GM12878 (cell line): ENCODE data around the gene DENND1C. TPM values are rescaled to one million over a fixed set of nuclear protein-coding genes. Genes with fewer than 3 reads are reported as not detected.

Experiments
- ATAC-seq: fragments of 200-7000 bp; cut with Tn5 transposase; 3 replicates; pipeline ENCODE4 v1.9.1; 2020; ENCODE audit warnings: mild to moderate bottlenecking, moderate library complexity
- BruUV-seq: library from RNA; stranded (reverse); fragments of 400-500 nt; replicated peaks from 2 replicates; lab custom pipeline; 2021; lab: Mats Ljungman, UMichigan
- CTCF ChIA-PET: fragments of 300-600 bp; sonication (Branson Sonifier 250); formaldehyde crosslinking; extraction: SDS; loops from one replicate; lab custom pipeline; 2021; ENCODE audit warnings: inconsistent platforms; lab: Yijun Ruan, JAX
- POLR2A ChIA-PET: fragments of 350-600 bp; formaldehyde crosslinking; extraction: SDS; loops from one replicate; lab custom pipeline; 2021; ENCODE audit warnings: inconsistent platforms; lab: Charles Lee
- RAD21 ChIA-PET: fragments of 300-600 bp; sonication (Branson Sonifier 250); formaldehyde crosslinking; loops from one replicate; lab custom pipeline; 2023; ENCODE audit warnings: antibody characterized with exemption; ENCODE audit not compliant: unreplicated experiment; lab: Charles Lee
- SMC1A ChIA-PET: fragments of 300-600 bp; sonication (Branson Sonifier 250); formaldehyde crosslinking; loops from one replicate; lab custom pipeline; 2023; ENCODE audit not compliant: unreplicated experiment, uncharacterized antibody; lab: Charles Lee
- DNase-seq: peaks from one replicate; pipeline ENCODE4 v3.0.0-alpha.2; 2011; ENCODE audit warnings: low read depth, low spot score
- FAIRE-seq: peaks from 3 replicates; lab custom pipeline; 2011; peaks lifted over from hg19 to GRCh38; lab: Jason Lieb, UNC
- H2AFZ ChIP-seq: 2 replicates; pipeline ENCODE4 v1.6.0; 2011; ENCODE audit warnings: low read depth, low read length, control low read depth; ENCODE audit not compliant: control insufficient read depth
- H3K27ac ChIP-seq: 2 replicates; pipeline ENCODE4 v1.5.1; 2011; ENCODE audit warnings: control low read depth; ENCODE audit not compliant: control insufficient read depth, insufficient read depth
- H3K27me3 ChIP-seq, 2 experiments: replicated peaks in 1 of 2; 2 replicates each; pipeline versions ENCODE4 v1.6.0 to v1.6.1; 2011; ENCODE audit warnings: low read length in 1 of 2; ENCODE audit not compliant: control insufficient read depth in 2 of 2, insufficient read depth in 2 of 2
- H3K36me3 ChIP-seq, 2 experiments: 2 replicates each; pipeline ENCODE4 v1.5.1; 2011; ENCODE audit warnings: low read length in 1 of 2; ENCODE audit not compliant: control insufficient read depth in 2 of 2, insufficient read depth in 2 of 2
- H3K4me1 ChIP-seq: 2 replicates; pipeline ENCODE4 v1.6.1; 2011; ENCODE audit warnings: mild to moderate bottlenecking, low read length, moderate library complexity, mixed read lengths; ENCODE audit not compliant: control insufficient read depth, insufficient read depth
- H3K4me2 ChIP-seq: 2 replicates; pipeline ENCODE4 v1.6.0; 2011; ENCODE audit warnings: control low read depth; ENCODE audit not compliant: control insufficient read depth, insufficient read depth
- H3K4me3 ChIP-seq: fragments of 200-600 bp; sonication (generic); 2 replicates; pipeline ENCODE4 v1.5.1; 2016
- H3K79me2 ChIP-seq: 2 replicates; pipeline ENCODE4 v1.6.0; 2011; ENCODE audit warnings: low read length; ENCODE audit not compliant: control insufficient read depth, insufficient read depth
- H3K9ac ChIP-seq: 2 replicates; pipeline ENCODE4 v1.8.0; 2011; ENCODE audit warnings: low read length, control low read depth, mixed read lengths; ENCODE audit not compliant: control insufficient read depth, insufficient read depth
- H3K9me3 ChIP-seq: replicated peaks from 3 replicates; pipeline ENCODE4 v1.5.1; 2011; ENCODE audit warnings: mild to moderate bottlenecking, low read length; ENCODE audit not compliant: control insufficient read depth, insufficient read depth
- H4K20me1 ChIP-seq: 2 replicates; pipeline ENCODE4 v1.6.0; 2011; ENCODE audit not compliant: control insufficient read depth, insufficient read depth
- EED ChIP-seq: sonication (generic); IDR thresholded peaks from 2 replicates; pipeline ENCODE4 v1.6.1; 2016; ENCODE audit warnings: antibody characterized with exemption, low read depth
- KAT2A ChIP-seq: conservative IDR thresholded peaks from 2 replicates; pipeline ENCODE4 v1.6.1; 2011; ENCODE audit warnings: low read depth, low read length; ENCODE audit not compliant: control insufficient read depth
- NBN ChIP-seq: fragments of 450-650 bp; IDR thresholded peaks from 2 replicates; pipeline ENCODE4 v1.6.1; 2016
- POLR2A ChIP-seq: IDR thresholded peaks from 2 replicates; pipeline ENCODE4 v1.6.1; 2011; ENCODE audit warnings: low read depth, mild to moderate bottlenecking, low read length
- POLR2AphosphoS5 ChIP-seq: IDR thresholded peaks from 2 replicates; pipeline ENCODE4 v1.6.1; 2011; ENCODE audit warnings: mild to moderate bottlenecking, low read length, inconsistent platforms
- WGBS: methylation state at CpG from one replicate; pipeline ENCODE4 v1.1.6; 2016; ENCODE audit warnings: low lambda C conversion rate; ENCODE audit not compliant: insufficient replicate concordance, insufficient coverage; ENCODE audit errors: missing lambda C conversion rate; 5-methylcytosine and 5-hydroxymethylcytosine counted together
- in situ Hi-C: fragments of 300-500 bp; cut with MboI; formaldehyde crosslinking; loops from 9 replicates; pipeline ENCODE4 v1.14.3; 2018; ENCODE audit warnings: mixed read lengths
- intact Hi-C: fragments of 100-400 bp; cut with micrococcal nuclease; formaldehyde crosslinking; loops from one replicate; pipeline ENCODE4 v1.14.2; 2022; ENCODE audit not compliant: unreplicated experiment
- polyA plus RNA-seq, 11 experiments: library from polyadenylated mRNA; depleted of rRNA in 4 of 11; unstranded in 6 of 11; stranded (reverse) in 5 of 11; fragments of >200 nt; fragmentation: Nextera tagmentation in 4 of 11; fragmentation: Illumina TruSeq in 1 of 11; extraction: Ambion mirVana in 4 of 11; extraction: Trizol in 1 of 11; gene quantifications; 1 replicate in 1 of 11; 2 replicates in 10 of 11; pipeline versions ENCODE4 v1.2.1 to v1.2.3, GENCODE V29; 2011 to 2016; ENCODE audit warnings: inconsistent platforms in 2 of 11, missing spikeins in 2 of 11, low read depth in 1 of 11
- total RNA-seq, 4 experiments: library from RNA; depleted of rRNA in 3 of 4; stranded (reverse); fragments of >200 nt in 3 of 4; fragmentation: Illumina TruSeq in 1 of 4; extraction: Trizol in 1 of 4; gene quantifications; 2 replicates each; pipeline versions ENCODE4 v1.2.1 to v1.2.3, GENCODE V29; 2013 to 2021
- TF ChIP-seq, protein P1 (sequence below): fragments of 150-350 bp; IDR thresholded peaks from 2 replicates; pipeline ENCODE4 v1.6.1; 2014; ENCODE audit warnings: mild to moderate bottlenecking, low read depth, low read length

Gene DENND1C
- total and polyA plus RNA-seq, 10 of the 15 experiments (the other 5 are each of a cell fraction or from before 2014, with no cell fraction given), result 2.4 to 54.3 (median 32.7) TPM

DNA sequence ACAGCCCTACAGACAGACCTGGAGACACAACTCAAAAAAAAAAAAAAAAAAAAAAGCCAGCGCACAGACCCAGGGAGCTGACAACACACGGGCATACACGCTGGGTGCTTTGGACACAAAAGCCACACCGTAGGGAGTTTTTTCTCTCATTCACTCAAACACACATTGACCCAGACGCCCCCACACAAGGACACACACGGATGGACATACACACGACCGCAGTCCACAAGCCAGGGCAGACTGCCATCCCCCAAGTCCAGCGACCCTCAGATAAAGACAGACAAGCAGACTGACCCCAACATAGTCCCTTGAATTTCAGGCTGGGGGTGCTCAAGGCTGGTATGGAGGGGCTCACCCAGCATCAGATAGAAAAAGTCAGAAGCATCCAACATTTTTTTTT is 32.5 kb upstream of the DENND1C start (continued):
- TF ChIP-seq, protein P1, sequence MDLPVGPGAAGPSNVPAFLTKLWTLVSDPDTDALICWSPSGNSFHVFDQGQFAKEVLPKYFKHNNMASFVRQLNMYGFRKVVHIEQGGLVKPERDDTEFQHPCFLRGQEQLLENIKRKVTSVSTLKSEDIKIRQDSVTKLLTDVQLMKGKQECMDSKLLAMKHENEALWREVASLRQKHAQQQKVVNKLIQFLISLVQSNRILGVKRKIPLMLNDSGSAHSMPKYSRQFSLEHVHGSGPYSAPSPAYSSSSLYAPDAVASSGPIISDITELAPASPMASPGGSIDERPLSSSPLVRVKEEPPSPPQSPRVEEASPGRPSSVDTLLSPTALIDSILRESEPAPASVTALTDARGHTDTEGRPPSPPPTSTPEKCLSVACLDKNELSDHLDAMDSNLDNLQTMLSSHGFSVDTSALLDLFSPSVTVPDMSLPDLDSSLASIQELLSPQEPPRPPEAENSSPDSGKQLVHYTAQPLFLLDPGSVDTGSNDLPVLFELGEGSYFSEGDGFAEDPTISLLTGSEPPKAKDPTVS, result no peak
- TF ChIP-seq NBN, result no peak
- no peak for TF ChIP-seq EED
- no peak for TF ChIP-seq KAT2A

GRCh38 chr19:6510618-6511017 is 29.0 kb upstream of the DENND1C start:
- H3K4me1 ChIP-seq, result 0 out of 2 replicates have a peak, but pooled peaks cover 3% of the 10 kb centered on the region
- DNase-seq (no peak), ATAC-seq (no peak), FAIRE-seq (no peak)
- no peak for TF ChIP-seq POLR2A
- no peak for TF ChIP-seq POLR2AphosphoS5
- no peak overlapping the region for H3K9ac ChIP-seq
- no peak overlapping the region for H3K4me3 ChIP-seq
- CTCF ChIA-PET, result interaction anchor here (1.5 kb wide), 1 partner anchor 353 kb away, joined by 4 read pairs; no protein-coding TSS in a partner anchor
- H3K9me3 ChIP-seq, result no peaks in the 10 kb centered on the region
- H3K4me2 ChIP-seq, result no peak overlapping the region
- 69% methylated on average over 7 of the region's 7 CpGs for WGBS
- BruUV-seq, result no TSS peak
- H2AFZ ChIP-seq, result no peak overlapping the region
- RAD21 ChIA-PET, result no interaction called here
- SMC1A ChIA-PET, result interaction anchor here (0.8 to 0.9 kb wide), 2 partner anchors 13 to 233 kb away, joined by 3 read pairs; no protein-coding TSS in a partner anchor
- intact Hi-C loops (no loop called here), in situ Hi-C loops (no loop called here)
- H3K27ac ChIP-seq, result no peak overlapping the region
- no peaks in the 10 kb centered on the region for H4K20me1 ChIP-seq
- H3K79me2 ChIP-seq, result no peaks in the 10 kb centered on the region
- no peaks in the 10 kb centered on the region for H3K27me3 ChIP-seq
- H3K36me3 ChIP-seq, result no peaks in the 10 kb centered on the region
- POLR2A ChIA-PET, result no interaction called here
